H1 (cell line): ENCODE measurements around the gene AK8. TPM values are rescaled to one million over a fixed set of nuclear protein-coding genes. Genes with fewer than 3 reads are reported as not detected.

Experiments
- EGR1 ChIP-seq: IDR thresholded peaks from 2 replicates; pipeline ENCODE4 v1.6.1; 2011; ENCODE audit warnings: low read depth, low read length, borderline replicate concordance
- FOSL1 ChIP-seq: IDR thresholded peaks from 2 replicates; pipeline ENCODE4 v1.6.1; 2011; ENCODE audit warnings: mild to moderate bottlenecking, low read depth, low read length, moderate library complexity; ENCODE audit not compliant: insufficient read depth
- polyA plus RNA-seq, 7 experiments: library from polyadenylated mRNA; depleted of rRNA in 3 of 7; stranded (reverse) in 5 of 7; unstranded in 2 of 7; fragments of >200 nt in 5 of 7; fragments of 200-250 nt in 2 of 7; gene quantifications; 1 replicate in 5 of 7; 2 replicates in 1 of 7; 4 replicates in 1 of 7; pipeline versions ENCODE4 v1.2.1 to v1.2.3, GENCODE V29; 2011 to 2013; ENCODE audit warnings: missing spikeins in 2 of 7, mixed read lengths in 2 of 7
- total RNA-seq: library from RNA; stranded (reverse); fragmentation: NEBNext Ultra II Directional; extraction: Animal tissue kit (Norgen Biotek cat#: 25700); gene quantifications from 2 replicates; pipeline ENCODE4 v1.2.1, GENCODE V29; 2021

The AK8 gene
- total and polyA plus RNA-seq, 2 of the 8 experiments (the other 6 are each of a cell fraction or from before 2014, with no cell fraction given), result 0.35 to 0.48 TPM

GRCh38 chr9:132698989-132699388 is 179.1 kb downstream of the AK8 start (continued):
- TF ChIP-seq EGR1 (no peak), FOSL1 (no peak)
- TF ChIP-seq, all 59 proteins: peak for 0
